Measurements from ENCODE around the gene FASTKD3.

Gene FASTKD3

DNA sequence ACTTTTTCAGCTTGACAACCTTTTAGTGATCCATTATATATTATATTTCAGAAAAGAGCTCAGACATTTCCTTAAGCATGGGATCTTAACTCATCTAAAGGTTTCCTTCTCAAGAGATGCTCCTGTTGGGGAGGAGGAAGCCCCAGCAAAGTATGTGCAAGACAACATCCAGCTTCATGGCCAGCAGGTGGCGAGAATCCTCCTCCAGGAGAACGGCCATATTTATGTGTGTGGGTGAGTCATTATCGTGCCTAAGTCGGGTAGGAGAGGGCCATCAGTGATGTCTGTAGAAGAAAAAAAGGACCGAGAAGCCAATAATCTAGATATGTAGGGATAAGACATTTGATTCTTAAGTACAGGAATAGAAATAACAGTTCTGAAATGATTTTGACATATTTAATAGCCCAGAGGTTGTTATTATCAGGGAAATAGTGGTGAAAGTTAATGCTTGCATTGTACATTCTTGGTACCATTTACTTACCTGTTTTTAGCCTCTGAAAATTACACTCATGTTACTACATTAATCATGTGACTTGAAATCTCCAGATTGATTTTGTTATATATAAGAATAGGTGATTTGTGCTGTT lies 28.3 kb upstream of the FASTKD3 start:
- TF ChIP-seq EZH2 (IDR thresholded peaks at IDR 0.05; ENCODE audit: borderline replicate concordance, low read length): no peak
- TF ChIP-seq, protein P1, sequence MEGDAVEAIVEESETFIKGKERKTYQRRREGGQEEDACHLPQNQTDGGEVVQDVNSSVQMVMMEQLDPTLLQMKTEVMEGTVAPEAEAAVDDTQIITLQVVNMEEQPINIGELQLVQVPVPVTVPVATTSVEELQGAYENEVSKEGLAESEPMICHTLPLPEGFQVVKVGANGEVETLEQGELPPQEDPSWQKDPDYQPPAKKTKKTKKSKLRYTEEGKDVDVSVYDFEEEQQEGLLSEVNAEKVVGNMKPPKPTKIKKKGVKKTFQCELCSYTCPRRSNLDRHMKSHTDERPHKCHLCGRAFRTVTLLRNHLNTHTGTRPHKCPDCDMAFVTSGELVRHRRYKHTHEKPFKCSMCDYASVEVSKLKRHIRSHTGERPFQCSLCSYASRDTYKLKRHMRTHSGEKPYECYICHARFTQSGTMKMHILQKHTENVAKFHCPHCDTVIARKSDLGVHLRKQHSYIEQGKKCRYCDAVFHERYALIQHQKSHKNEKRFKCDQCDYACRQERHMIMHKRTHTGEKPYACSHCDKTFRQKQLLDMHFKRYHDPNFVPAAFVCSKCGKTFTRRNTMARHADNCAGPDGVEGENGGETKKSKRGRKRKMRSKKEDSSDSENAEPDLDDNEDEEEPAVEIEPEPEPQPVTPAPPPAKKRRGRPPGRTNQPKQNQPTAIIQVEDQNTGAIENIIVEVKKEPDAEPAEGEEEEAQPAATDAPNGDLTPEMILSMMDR (IDR thresholded peaks at IDR 0.05; ENCODE audit: low read length): no peak
- H3K9me2 ChIP-seq (ENCODE audit: low read depth, low read length): no peaks in the 10 kb centered on the region
- H3K4me2 ChIP-seq (ENCODE audit: low read length): no peak overlapping the region
- H3F3A ChIP-seq (ENCODE audit: insufficient read depth, low read length): no peaks in the 10 kb centered on the region
- H3K9me3 ChIP-seq (ENCODE audit: low read length): no peaks in the 10 kb centered on the region
- no peak overlapping the region for H3K4me3 ChIP-seq (ENCODE audit: low read depth, low read length, poor library complexity, severe bottlenecking)
- no peaks in the 10 kb centered on the region for H3K27me3 ChIP-seq (ENCODE audit: insufficient read depth, low read length)
- no peaks in the 10 kb centered on the region for H3K4me1 ChIP-seq (ENCODE audit: insufficient read depth, low read length, severe bottlenecking)
- H4K20me1 ChIP-seq (ENCODE audit: insufficient read depth, low read length): no peaks in the 10 kb centered on the region
- H3K9ac ChIP-seq (ENCODE audit: low read length): no peak overlapping the region
- H3K27ac ChIP-seq (ENCODE audit: low read depth, low read length, poor library complexity, severe bottlenecking): no peak overlapping the region
- H3K36me3 ChIP-seq (ENCODE audit: insufficient read depth, low read length): peaks cover 99% of the 10 kb centered on the region
- no peaks in the 10 kb centered on the region for H3K79me2 ChIP-seq (ENCODE audit: insufficient read depth, low read length)
- no peak overlapping the region for H2AFZ ChIP-seq (ENCODE audit: low read length)

DNA sequence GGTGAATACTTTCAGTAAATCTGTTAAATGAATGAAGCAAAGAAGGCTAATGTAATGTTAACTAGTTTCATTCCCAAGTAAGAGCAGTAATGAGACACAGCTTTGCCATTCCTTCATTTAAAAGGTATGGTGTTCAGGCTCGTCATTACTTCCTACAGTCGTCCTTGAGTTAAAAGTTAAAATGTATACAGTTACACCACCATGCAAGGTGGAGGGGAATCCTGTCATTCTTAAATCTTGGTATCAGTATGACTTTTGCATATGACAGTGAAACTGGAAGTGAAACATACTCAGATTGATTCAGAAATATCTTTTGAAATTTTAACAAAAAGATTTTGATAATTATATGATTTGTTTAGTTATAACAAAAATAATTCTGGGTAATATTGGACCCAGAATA lies 26.0 kb upstream of the FASTKD3 start:
- peaks cover 96% of the 10 kb centered on the region for H3K36me3 ChIP-seq (ENCODE audit: insufficient read depth, low read length)
- H4K20me1 ChIP-seq (ENCODE audit: insufficient read depth, low read length): no peaks in the 10 kb centered on the region
- no peak overlapping the region for H3K9ac ChIP-seq (ENCODE audit: low read length)
- no peak overlapping the region for H3K4me3 ChIP-seq (ENCODE audit: low read depth, low read length, poor library complexity, severe bottlenecking)
- no peaks in the 10 kb centered on the region for H3K9me2 ChIP-seq (ENCODE audit: low read depth, low read length)
- H3F3A ChIP-seq (ENCODE audit: insufficient read depth, low read length): no peaks in the 10 kb centered on the region
- no peaks in the 10 kb centered on the region for H3K9me3 ChIP-seq (ENCODE audit: low read length)
- H3K27ac ChIP-seq (ENCODE audit: low read depth, low read length, poor library complexity, severe bottlenecking): no peak overlapping the region
- no peak for TF ChIP-seq EZH2 (IDR thresholded peaks at IDR 0.05; ENCODE audit: borderline replicate concordance, low read length)
- TF ChIP-seq, protein P1 (IDR thresholded peaks at IDR 0.05; ENCODE audit: low read length): no peak
- no peak overlapping the region for H3K4me2 ChIP-seq (ENCODE audit: low read length)
- H2AFZ ChIP-seq (ENCODE audit: low read length): no peak overlapping the region
- H3K79me2 ChIP-seq (ENCODE audit: insufficient read depth, low read length): no peaks in the 10 kb centered on the region
- H3K4me1 ChIP-seq (ENCODE audit: insufficient read depth, low read length, severe bottlenecking): no peaks in the 10 kb centered on the region
- no peaks in the 10 kb centered on the region for H3K27me3 ChIP-seq (ENCODE audit: insufficient read depth, low read length)

- Histone ChIP-seq H3K27me3 (ENCODE audit: insufficient read depth, low read length) (no peaks in the 10 kb centered on the region), H3K9me3 (ENCODE audit: low read length) (no peaks in the 10 kb centered on the region), H2AFZ (ENCODE audit: low read length) (no peak overlapping the region), H3K4me1 (ENCODE audit: insufficient read depth, low read length, severe bottlenecking) (no peaks in the 10 kb centered on the region), H3K4me3 (ENCODE audit: low read depth, low read length, poor library complexity, severe bottlenecking) (no peak overlapping the region), H3F3A (ENCODE audit: insufficient read depth, low read length) (no peaks in the 10 kb centered on the region), H4K20me1 (ENCODE audit: insufficient read depth, low read length) (no peaks in the 10 kb centered on the region), H3K9ac (ENCODE audit: low read length) (no peak overlapping the region), H3K79me2 (ENCODE audit: insufficient read depth, low read length) (no peaks in the 10 kb centered on the region), H3K27ac (ENCODE audit: low read depth, low read length, poor library complexity, severe bottlenecking) (no peak overlapping the region), H3K4me2 (ENCODE audit: low read length) (no peak overlapping the region), H3K9me2 (ENCODE audit: low read depth, low read length) (no peaks in the 10 kb centered on the region), H3K36me3 (ENCODE audit: insufficient read depth, low read length) (peaks cover 96% of the 10 kb centered on the region)
- no peak for TF ChIP-seq EZH2 (IDR thresholded peaks at IDR 0.05; ENCODE audit: borderline replicate concordance, low read length)
- TF ChIP-seq, protein P1 (IDR thresholded peaks at IDR 0.05; ENCODE audit: low read length): no peak
These were observed 25.6 kb upstream of the FASTKD3 start for GRCh38 chr5:7894439-7894838.
